MM.1S (cell line): Measurements from ENCODE around the gene ARAP2.

ENCODE experiments used
- CTCF ChIP-seq: fragments of 300-600 bp; sonication (generic); IDR thresholded peaks from 2 replicates; pipeline ENCODE4 v1.5.1; 2016; ENCODE audit warnings: antibody characterized with exemption, low read length, mixed read lengths
- EZH2 ChIP-seq: fragments of 300-600 bp; sonication (generic); optimal IDR thresholded peaks from 2 replicates; pipeline ENCODE3; 2017; ENCODE audit warnings: low read depth, mild to moderate bottlenecking, antibody characterized with exemption, low read length, mixed read lengths
- EZH2phosphoT487 ChIP-seq: fragments of 300-600 bp; sonication (generic); IDR thresholded peaks from 2 replicates; pipeline ENCODE4 v1.6.1; 2018; ENCODE audit warnings: antibody characterized with exemption, low read length

DNA sequence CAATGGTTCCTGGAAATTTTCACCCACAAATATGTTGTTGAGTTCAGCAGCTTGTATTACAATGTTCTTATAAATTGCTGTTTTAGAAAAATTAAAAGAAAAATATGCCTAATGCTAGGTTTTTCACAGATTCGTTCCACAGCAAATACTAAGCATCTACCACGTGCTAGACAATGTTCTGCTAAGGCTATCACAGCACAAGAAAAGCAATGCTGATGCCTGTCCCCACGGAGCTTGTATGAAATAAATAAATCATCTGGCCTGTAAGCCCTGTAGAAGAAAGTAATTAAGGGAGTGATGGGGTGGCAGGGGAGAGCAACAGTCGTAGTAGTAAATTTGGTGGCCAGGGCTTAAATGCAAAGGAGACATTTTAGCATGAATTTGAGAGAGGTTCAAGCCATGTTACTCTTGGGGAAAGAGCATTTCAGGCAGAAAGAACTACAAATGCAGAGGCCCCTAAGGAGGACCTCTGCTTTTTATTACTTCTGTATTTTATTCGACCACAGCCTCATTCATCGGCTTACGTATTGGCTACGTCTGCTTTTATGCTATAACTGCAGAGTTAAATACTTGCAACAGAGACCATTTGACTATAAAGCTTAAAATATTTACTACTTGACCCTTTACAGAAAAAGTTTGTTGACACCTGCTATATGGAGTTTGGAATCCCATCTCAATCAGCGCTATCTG is 36.3 kb downstream of the ARAP2 start:
- no peak for TF ChIP-seq CTCF
- no peak for TF ChIP-seq EZH2phosphoT487
- no peak for TF ChIP-seq EZH2
